Endothelial cell (in vitro differentiated cells): ENCODE measurements around the gene DNASE2. TPM values are rescaled to one million over a fixed set of nuclear protein-coding genes. Genes with fewer than 3 reads are reported as not detected.
A peak's percentile ranks its signal among the peaks of the same experiment; 100 is the strongest.

Experiments used
- DNase-seq: peaks from one replicate; pipeline ENCODE4 v3.0.0; 2021; ENCODE audit warnings: low spot score
- H3K27ac Mint-ChIP-seq: one replicate; pipeline ENCODE4 v1.8.0; 2021; ENCODE audit warnings: mixed read lengths, inconsistent platforms; ENCODE audit not compliant: unreplicated experiment
- H3K27me3 Mint-ChIP-seq: one replicate; pipeline ENCODE4 v1.8.0; 2021; ENCODE audit warnings: mild to moderate bottlenecking, moderate library complexity, mixed read lengths, inconsistent platforms; ENCODE audit not compliant: unreplicated experiment
- H3K36me3 Mint-ChIP-seq: one replicate; pipeline ENCODE4 v1.8.0; 2021; ENCODE audit warnings: mild to moderate bottlenecking, low read depth, mixed read lengths, inconsistent platforms; ENCODE audit not compliant: unreplicated experiment
- H3K4me1 Mint-ChIP-seq: one replicate; pipeline ENCODE4 v1.8.0; 2021; ENCODE audit warnings: mild to moderate bottlenecking, mixed read lengths, inconsistent platforms; ENCODE audit not compliant: unreplicated experiment
- H3K4me3 Mint-ChIP-seq: one replicate; pipeline ENCODE4 v1.8.0; 2021; ENCODE audit warnings: mild to moderate bottlenecking, mixed read lengths, inconsistent platforms; ENCODE audit not compliant: unreplicated experiment
- H3K9me3 Mint-ChIP-seq: one replicate; pipeline ENCODE4 v1.8.0; 2021; ENCODE audit warnings: mixed read lengths, inconsistent platforms; ENCODE audit not compliant: unreplicated experiment
- total RNA-seq: library from RNA; stranded (reverse); fragmentation: NEBNext Ultra II Directional; extraction: Animal tissue kit (Norgen Biotek cat#: 25700); gene quantifications from one replicate; pipeline ENCODE4 v1.2.1, GENCODE V29; 2021; ENCODE audit not compliant: unreplicated experiment
- TF ChIP-seq, protein P1 (sequence below): fragments of 200-600 bp; sonication (generic); IDR thresholded peaks from one replicate; pipeline ENCODE4 v1.5.0; 2021; ENCODE audit warnings: antibody characterized with exemption; ENCODE audit not compliant: unreplicated experiment

DNASE2 gene
- total RNA-seq, 1 donor from 2014 or later, result 12.2 TPM

DNA sequence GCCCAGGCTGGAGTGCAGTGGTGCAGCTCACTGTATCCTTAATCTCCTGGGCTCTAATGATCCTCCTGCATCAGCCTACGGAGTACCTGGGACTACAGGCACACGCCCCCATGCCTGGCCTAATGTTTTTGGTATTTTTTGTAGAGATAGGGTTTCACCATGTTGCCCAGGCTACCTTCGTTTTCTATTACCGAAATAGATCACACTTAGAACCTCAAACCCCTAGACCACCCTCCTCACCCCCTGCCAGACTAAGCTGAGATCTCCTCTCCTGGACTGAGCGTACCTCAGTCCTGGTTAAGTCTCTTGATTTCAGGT lies 5.4 kb upstream of the DNASE2 start:
- DNase-seq, result no peak
- Mint-ChIP-seq H3K4me3 (peak overlapping the region; percentile 89), H3K27me3 (peaks cover 15% of the 10 kb centered on the region), H3K27ac (no peak overlapping the region), H3K9me3 (no peaks in the 10 kb centered on the region), H3K36me3 (peaks cover 6% of the 10 kb centered on the region), H3K4me1 (peaks cover 12% of the 10 kb centered on the region)
- TF ChIP-seq, protein P1, sequence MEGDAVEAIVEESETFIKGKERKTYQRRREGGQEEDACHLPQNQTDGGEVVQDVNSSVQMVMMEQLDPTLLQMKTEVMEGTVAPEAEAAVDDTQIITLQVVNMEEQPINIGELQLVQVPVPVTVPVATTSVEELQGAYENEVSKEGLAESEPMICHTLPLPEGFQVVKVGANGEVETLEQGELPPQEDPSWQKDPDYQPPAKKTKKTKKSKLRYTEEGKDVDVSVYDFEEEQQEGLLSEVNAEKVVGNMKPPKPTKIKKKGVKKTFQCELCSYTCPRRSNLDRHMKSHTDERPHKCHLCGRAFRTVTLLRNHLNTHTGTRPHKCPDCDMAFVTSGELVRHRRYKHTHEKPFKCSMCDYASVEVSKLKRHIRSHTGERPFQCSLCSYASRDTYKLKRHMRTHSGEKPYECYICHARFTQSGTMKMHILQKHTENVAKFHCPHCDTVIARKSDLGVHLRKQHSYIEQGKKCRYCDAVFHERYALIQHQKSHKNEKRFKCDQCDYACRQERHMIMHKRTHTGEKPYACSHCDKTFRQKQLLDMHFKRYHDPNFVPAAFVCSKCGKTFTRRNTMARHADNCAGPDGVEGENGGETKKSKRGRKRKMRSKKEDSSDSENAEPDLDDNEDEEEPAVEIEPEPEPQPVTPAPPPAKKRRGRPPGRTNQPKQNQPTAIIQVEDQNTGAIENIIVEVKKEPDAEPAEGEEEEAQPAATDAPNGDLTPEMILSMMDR, result no peak

DNA sequence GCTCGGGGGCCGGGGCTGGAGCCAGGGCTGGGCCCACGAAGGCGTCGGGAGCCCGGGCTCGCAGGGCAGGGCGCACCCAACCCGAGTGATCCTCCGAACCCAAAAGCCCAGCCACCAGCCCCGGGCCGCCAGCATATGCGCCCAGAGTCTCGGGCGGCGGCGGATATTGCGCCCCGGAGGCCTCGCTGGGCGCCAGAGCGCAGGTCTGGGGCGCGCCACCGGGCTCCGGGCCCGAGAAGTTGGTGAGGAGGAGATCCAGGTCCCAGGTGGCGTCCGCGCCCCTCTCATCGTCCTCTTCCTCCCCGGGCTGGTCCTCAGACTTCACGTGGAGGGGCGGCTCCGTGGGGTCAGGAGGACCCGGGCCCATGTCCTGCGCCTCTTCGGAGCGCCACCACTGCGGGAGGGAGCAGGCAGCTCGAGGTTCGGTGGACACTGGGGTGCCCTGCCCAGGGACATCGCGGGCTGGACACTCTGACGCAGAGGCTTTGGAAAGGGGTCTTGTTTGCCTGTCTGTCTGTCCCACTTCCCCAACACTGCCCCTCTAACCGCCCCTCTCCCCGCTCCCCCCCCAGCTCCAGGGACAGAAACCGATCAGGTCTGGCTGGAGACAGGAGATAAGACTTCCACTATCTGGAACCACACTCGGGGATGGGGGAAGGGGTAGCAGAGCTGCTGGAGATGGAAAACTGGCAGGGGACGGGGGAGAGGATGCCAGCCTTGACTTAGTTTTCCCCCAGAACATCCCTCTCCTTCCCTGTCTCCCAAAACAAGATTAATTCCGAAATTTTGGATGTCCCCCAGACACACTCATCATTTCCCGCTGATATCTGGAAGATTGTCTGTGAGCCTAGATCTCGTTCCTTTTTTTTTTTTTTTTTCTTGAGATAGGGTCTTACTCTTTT lies 4.8 kb upstream of the DNASE2 start:
- Mint-ChIP-seq H3K4me1 (peaks cover 6% of the 10 kb centered on the region), H3K27me3 (peaks cover 15% of the 10 kb centered on the region), H3K27ac (no peak overlapping the region), H3K9me3 (no peaks in the 10 kb centered on the region), H3K36me3 (peaks cover 6% of the 10 kb centered on the region), H3K4me3 (peak overlapping the region; percentile 89)
- TF ChIP-seq, protein P1, result peak; percentile 35
- DNase-seq, result no peak

DNA sequence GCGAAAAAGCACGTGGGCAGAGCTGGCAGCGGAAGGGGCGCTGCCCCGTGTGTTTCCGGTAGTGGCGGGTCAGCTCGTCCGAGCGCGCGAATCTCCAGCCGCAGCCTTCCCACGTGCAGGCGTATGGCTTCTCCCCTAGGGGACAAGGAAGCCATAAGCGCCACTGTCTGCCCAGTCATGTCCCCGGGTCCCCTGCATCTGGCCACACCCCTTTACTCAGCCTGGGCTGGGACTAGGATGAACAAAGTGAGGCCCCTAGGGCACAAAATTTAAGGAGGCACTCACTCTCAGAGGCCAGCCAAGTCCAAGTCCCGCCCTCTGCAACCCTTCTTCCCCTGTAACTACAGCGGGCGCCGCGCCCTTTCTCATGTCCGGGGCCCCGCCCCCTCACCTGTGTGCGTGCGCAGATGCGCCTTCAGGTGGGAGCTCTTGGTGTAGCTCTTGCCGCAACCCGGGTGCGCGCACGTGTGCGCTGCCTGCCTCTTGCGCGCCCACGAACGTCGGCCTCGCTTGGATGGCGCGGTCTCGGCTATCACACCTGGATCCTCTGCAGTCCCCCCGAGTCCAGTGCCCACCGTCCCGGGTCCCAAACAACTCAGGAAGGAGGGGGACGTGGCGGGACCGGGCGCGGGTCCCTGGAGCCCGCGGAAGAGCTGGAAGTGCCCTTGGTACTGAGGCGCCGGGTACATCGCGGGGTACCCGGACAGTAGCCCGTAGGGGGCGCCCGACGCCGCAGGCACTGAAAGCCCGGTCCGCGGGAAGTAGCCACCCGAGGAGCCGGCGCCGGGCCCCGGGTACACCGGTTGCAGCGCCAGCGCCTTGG lies 3.9 kb upstream of the DNASE2 start:
- Mint-ChIP-seq H3K4me3 (peak overlapping the region; percentile 51), H3K27me3 (peaks cover 11% of the 10 kb centered on the region), H3K27ac (no peak overlapping the region), H3K9me3 (no peaks in the 10 kb centered on the region), H3K4me1 (peaks cover 6% of the 10 kb centered on the region), H3K36me3 (peaks cover 6% of the 10 kb centered on the region)
- TF ChIP-seq, protein P1, result peak; percentile 66
- peak; percentile 77 for DNase-seq

DNA sequence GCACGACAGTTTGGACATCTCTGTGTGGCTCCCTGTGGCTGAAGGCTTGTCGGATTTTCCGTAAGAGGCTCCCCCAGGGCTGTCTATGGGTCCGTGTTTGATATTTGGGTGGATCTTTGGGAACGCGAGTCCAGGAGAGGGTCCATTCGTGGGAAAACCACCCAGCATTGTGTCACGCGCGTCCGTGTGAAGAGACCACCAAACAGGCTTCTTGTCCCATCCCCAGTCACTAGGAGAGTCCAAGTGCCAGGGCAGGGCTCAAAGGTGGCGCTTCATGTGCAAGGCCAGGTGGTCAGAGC lies 3.3 kb upstream of the DNASE2 start:
- TF ChIP-seq, protein P1, result no peak
- H3K27me3 Mint-ChIP-seq, result peaks cover 11% of the 10 kb centered on the region
- peaks cover 6% of the 10 kb centered on the region for H3K36me3 Mint-ChIP-seq
- no peak overlapping the region for H3K4me3 Mint-ChIP-seq
- H3K27ac Mint-ChIP-seq, result no peak overlapping the region
- H3K9me3 Mint-ChIP-seq, result no peaks in the 10 kb centered on the region
- H3K4me1 Mint-ChIP-seq, result peaks cover 6% of the 10 kb centered on the region
- DNase-seq, result no peak

DNA sequence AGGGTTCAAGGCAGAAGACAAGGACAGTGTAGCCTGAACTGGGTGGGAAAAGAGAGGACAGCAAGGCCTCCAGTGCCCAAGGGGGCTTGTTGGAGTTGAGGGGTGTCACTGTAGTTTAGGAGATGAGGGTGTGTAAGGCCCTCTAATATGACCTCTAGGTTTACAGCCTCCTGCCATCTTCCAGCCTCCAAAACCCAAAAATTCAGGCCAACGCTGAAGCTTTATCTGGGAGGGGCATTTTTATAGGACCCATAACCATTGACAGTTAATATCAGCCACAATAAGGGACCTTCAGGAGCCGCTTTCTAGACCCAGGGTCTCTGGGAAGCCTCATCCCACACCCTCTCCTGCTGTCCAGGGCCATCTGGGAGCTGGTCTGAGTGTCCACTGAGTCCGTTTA lies 3.0 kb upstream of the DNASE2 start:
- Mint-ChIP-seq H3K36me3 (peaks cover 6% of the 10 kb centered on the region), H3K27me3 (peaks cover 11% of the 10 kb centered on the region), H3K27ac (no peak overlapping the region), H3K4me3 (no peak overlapping the region), H3K4me1 (peaks cover 6% of the 10 kb centered on the region), H3K9me3 (no peaks in the 10 kb centered on the region)
- DNase-seq, result no peak
- TF ChIP-seq, protein P1, result no peak
